Vagina (tissue), 2 donors: ENCODE results near the gene EFTUD2.

ENCODE experiments used
- POLR2A ChIP-seq, 2 donors: fragments of 450-650 bp; IDR thresholded peaks; one replicate each; pipeline ENCODE4 v1.6.1; 2017; ENCODE audit warnings: antibody characterized with exemption in 2 of 2, mild to moderate bottlenecking in 2 of 2, moderate library complexity in 2 of 2
- TF ChIP-seq, protein P1 (sequence below), 3 experiments: fragments of 450-650 bp in 2 of 3; fragments of 200-600 bp in 1 of 3; sonication (generic) in 1 of 3; IDR thresholded peaks; one replicate each; pipeline ENCODE4 v1.5.1; 2017 to 2019; ENCODE audit warnings: antibody characterized with exemption in 3 of 3, mild to moderate bottlenecking in 2 of 3, moderate library complexity in 2 of 3

DNA sequence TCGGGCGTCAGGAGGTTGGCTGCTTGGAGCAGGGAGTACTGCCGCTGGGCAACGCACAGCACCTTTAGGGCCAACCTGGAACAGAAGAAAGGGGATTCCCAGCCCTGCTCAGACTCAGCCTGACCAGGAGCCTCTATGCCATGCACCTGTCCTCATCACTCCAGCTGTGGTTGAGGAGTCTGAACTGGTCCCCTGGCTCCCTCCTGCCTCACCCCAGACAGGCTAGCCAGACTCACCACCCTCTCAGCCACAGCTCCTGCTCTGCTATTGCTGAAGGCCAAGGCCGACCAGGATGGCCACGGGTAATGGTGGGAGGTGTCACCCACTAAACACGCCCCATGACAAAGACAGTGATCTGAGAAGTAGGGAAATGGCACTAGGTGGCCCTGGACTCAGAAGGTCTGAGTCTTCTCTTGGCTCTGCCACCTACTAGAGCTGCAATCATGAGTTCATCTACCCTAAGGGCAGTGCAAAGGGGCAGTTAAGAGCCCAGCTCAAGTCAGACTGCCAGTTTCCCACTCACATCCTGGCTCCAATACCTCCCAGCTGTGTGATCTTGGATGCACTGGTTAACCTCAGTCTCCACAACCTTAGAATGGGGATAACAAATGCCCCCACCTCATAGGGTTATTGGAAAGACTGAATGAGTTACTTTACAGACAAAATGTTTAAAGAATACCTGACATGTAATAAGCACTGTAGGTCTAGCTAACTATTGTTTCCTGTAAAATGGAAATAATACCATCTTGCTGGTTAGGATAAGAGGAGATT is 29.9 kb upstream of the EFTUD2 start:
- TF ChIP-seq, protein P1, sequence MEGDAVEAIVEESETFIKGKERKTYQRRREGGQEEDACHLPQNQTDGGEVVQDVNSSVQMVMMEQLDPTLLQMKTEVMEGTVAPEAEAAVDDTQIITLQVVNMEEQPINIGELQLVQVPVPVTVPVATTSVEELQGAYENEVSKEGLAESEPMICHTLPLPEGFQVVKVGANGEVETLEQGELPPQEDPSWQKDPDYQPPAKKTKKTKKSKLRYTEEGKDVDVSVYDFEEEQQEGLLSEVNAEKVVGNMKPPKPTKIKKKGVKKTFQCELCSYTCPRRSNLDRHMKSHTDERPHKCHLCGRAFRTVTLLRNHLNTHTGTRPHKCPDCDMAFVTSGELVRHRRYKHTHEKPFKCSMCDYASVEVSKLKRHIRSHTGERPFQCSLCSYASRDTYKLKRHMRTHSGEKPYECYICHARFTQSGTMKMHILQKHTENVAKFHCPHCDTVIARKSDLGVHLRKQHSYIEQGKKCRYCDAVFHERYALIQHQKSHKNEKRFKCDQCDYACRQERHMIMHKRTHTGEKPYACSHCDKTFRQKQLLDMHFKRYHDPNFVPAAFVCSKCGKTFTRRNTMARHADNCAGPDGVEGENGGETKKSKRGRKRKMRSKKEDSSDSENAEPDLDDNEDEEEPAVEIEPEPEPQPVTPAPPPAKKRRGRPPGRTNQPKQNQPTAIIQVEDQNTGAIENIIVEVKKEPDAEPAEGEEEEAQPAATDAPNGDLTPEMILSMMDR (IDR thresholded peaks at IDR 0.05) = no peak
- no peak for TF ChIP-seq POLR2A (IDR thresholded peaks at IDR 0.05)
